ENCODE measurements around the gene OTOR. TPM values are rescaled to one million over a fixed set of nuclear protein-coding genes. Genes with fewer than 3 reads are reported as not detected.

OTOR gene
- total and polyA plus RNA-seq, 2 donors (not counting 3 experiments of a cell fraction or from before 2014, with no cell fraction given) = not detected

DNA sequence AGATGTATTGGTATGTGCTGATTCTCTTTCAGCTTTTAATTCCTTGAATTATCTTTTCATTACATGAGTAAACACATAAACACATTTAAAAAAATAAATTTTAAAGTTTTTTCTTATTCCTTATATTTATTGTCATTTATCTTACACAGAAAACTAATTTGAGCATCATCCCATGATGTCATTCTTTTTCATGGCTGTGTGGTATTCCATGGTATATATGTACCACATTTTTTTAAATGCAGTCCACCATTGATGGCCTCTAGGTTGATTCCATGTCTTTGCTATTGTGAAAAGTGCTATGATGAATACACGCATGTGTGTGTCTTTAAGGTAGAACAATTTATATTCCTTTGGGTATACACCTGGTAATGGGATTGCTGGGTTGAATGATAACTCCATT is 33.3 kb downstream of the OTOR start:
- no peaks in the 10 kb centered on the region for H3K9me3 ChIP-seq (replicated peaks; ENCODE audit: control insufficient read depth, insufficient read depth, low read length)
- DNase-seq (ENCODE audit: low read depth, low spot score) (no peak), FAIRE-seq (no peak)
- H3K27me3 ChIP-seq (ENCODE audit: control insufficient read depth in 2 of 2, insufficient read depth in 2 of 2, low read length in 2 of 2) = no peaks in the 10 kb centered on the region
- POLR2A ChIA-PET = no interaction called here
- no peak overlapping the region for H3K4me3 ChIP-seq (replicated peaks in 1 of 3; ENCODE audit: insufficient read depth in 1 of 3, low read depth in 1 of 3, low read length in 3 of 3)
- H3K9ac ChIP-seq (replicated peaks; ENCODE audit: extremely low read depth, insufficient read depth, low read length) = no peak overlapping the region
- H2AFZ ChIP-seq (ENCODE audit: low read depth, low read length) = no peak overlapping the region
- CTCF ChIA-PET = interaction anchor here (1.2 to 1.5 kb wide), 2 partner anchors 22 to 650 kb away, joined by 3 read pairs; no protein-coding TSS in a partner anchor
- H3K4me2 ChIP-seq (ENCODE audit: insufficient read depth, low read length) = no peak overlapping the region
- no peaks in the 10 kb centered on the region for H3K79me2 ChIP-seq (ENCODE audit: control insufficient read depth, insufficient read depth, low read length)
- dilution Hi-C loops (cut with MboI; ENCODE audit: extremely low pct_ligation_motif_present, low sequenced_read_pairs) = no loop called here
- no peak for TF ChIP-seq GATA2 (IDR thresholded peaks at IDR 0.05; ENCODE audit: insufficient read depth, insufficient read length, low read depth, low read length)
- TF ChIP-seq, protein P1, sequence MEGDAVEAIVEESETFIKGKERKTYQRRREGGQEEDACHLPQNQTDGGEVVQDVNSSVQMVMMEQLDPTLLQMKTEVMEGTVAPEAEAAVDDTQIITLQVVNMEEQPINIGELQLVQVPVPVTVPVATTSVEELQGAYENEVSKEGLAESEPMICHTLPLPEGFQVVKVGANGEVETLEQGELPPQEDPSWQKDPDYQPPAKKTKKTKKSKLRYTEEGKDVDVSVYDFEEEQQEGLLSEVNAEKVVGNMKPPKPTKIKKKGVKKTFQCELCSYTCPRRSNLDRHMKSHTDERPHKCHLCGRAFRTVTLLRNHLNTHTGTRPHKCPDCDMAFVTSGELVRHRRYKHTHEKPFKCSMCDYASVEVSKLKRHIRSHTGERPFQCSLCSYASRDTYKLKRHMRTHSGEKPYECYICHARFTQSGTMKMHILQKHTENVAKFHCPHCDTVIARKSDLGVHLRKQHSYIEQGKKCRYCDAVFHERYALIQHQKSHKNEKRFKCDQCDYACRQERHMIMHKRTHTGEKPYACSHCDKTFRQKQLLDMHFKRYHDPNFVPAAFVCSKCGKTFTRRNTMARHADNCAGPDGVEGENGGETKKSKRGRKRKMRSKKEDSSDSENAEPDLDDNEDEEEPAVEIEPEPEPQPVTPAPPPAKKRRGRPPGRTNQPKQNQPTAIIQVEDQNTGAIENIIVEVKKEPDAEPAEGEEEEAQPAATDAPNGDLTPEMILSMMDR (IDR thresholded peaks at IDR 0.05; ENCODE audit: extremely low read depth in 1 of 2, insufficient read depth in 1 of 2, low read depth in 1 of 2, low read length in 2 of 2) = no peak
- no peak for TF ChIP-seq POLR2AphosphoS5 (IDR thresholded peaks at IDR 0.05; ENCODE audit: insufficient read depth, low read depth, low read length)
- no peak for TF ChIP-seq JUN (IDR thresholded peaks at IDR 0.05; ENCODE audit: borderline replicate concordance, insufficient read depth, insufficient read length, low read depth)
- no peak for TF ChIP-seq POLR2A (IDR thresholded peaks at IDR 0.05; ENCODE audit: low read depth, low read length)
- TF ChIP-seq, protein P2, sequence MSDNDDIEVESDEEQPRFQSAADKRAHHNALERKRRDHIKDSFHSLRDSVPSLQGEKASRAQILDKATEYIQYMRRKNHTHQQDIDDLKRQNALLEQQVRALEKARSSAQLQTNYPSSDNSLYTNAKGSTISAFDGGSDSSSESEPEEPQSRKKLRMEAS (IDR thresholded peaks at IDR 0.05; ENCODE audit: insufficient read depth, insufficient read length) = no peak
- no peak for TF ChIP-seq EZH2 (IDR thresholded peaks at IDR 0.05; ENCODE audit: borderline replicate concordance, low read depth, low read length, severe bottlenecking)
- no peak for TF ChIP-seq MYC (IDR thresholded peaks at IDR 0.05; ENCODE audit: low read depth, low read length)
- TF ChIP-seq FOS (IDR thresholded peaks at IDR 0.05; ENCODE audit: borderline replicate concordance, insufficient read depth, low read length) = no peak
- H3K27ac ChIP-seq (ENCODE audit: insufficient read depth, low read depth, low read length) = no peak overlapping the region
- H3K36me3 ChIP-seq (ENCODE audit: control insufficient read depth in 2 of 2, extremely low read depth in 1 of 2, insufficient read depth in 2 of 2, low read length in 2 of 2) = no peaks in the 10 kb centered on the region
- no peaks in the 10 kb centered on the region for H3K4me1 ChIP-seq (ENCODE audit: control insufficient read depth, extremely low read depth, insufficient read depth, low read length)
- BruUV-seq (replicated peaks) = no TSS peak
- intact Hi-C loops (cut with micrococcal nuclease) = no loop called here
- H3K9me1 ChIP-seq (replicated peaks; ENCODE audit: control insufficient read depth, extremely low read depth, insufficient read depth, low read length) = no peaks in the 10 kb centered on the region
- no peaks in the 10 kb centered on the region for H4K20me1 ChIP-seq (replicated peaks; ENCODE audit: control insufficient read depth, extremely low read depth, insufficient read depth, low read length)
